Natural killer cell treated with Interleukin-12 subunit alpha and Interleukin-12 subunit beta and Interleukin-15 and Interleukin-18, amount 100 ng/mL, for 72 hours (primary cell): ENCODE data around the gene ZNF710. TPM values are rescaled to one million over a fixed set of nuclear protein-coding genes. Genes with fewer than 3 reads are reported as not detected.

Experiments
- ATAC-seq, 2 donors: fragments of 150-1000 bp; cut with Tn5 transposase in 1 of 2; sonication (Bioruptor Pico), chemical (Tn5 transposase) in 1 of 2; 2 replicates each; pipeline ENCODE4 v1.10.0; 2021
- DNase-seq: peaks from one replicate; pipeline ENCODE4 v3.0.0; 2022; ENCODE audit warnings: low spot score
- H3K27ac Mint-ChIP-seq, 2 donors: 1 replicate in 1 of 2; 2 replicates in 1 of 2; pipeline ENCODE4 v1.8.0; 2022; ENCODE audit warnings: mixed read lengths in 2 of 2, mild to moderate bottlenecking in 1 of 2, moderate library complexity in 1 of 2
- H3K27me3 Mint-ChIP-seq, 2 donors: 1 replicate in 1 of 2; 2 replicates in 1 of 2; pipeline ENCODE4 v1.8.0; 2022; ENCODE audit warnings: mixed read lengths in 2 of 2
- H3K36me3 Mint-ChIP-seq: one replicate; pipeline ENCODE4 v1.8.0; 2022; ENCODE audit warnings: mixed read lengths
- H3K4me1 Mint-ChIP-seq, 2 donors: 1 replicate in 1 of 2; 2 replicates in 1 of 2; pipeline ENCODE4 v1.8.0; 2022; ENCODE audit warnings: low read depth in 2 of 2, mixed read lengths in 2 of 2, mild to moderate bottlenecking in 1 of 2
- H3K4me3 Mint-ChIP-seq: one replicate; pipeline ENCODE4 v1.8.0; 2022; ENCODE audit warnings: mixed read lengths
- H3K9me3 Mint-ChIP-seq: 2 replicates; pipeline ENCODE4 v1.8.0; 2022; ENCODE audit warnings: mixed read lengths
- total RNA-seq, 2 donors: library from RNA; stranded (reverse); gene quantifications; one replicate each; pipeline ENCODE4 v1.2.3, GENCODE V29; 2022

The ZNF710 gene
- total RNA-seq, 2 donors from 2014 or later: 26.6 to 32.6 TPM

DNA sequence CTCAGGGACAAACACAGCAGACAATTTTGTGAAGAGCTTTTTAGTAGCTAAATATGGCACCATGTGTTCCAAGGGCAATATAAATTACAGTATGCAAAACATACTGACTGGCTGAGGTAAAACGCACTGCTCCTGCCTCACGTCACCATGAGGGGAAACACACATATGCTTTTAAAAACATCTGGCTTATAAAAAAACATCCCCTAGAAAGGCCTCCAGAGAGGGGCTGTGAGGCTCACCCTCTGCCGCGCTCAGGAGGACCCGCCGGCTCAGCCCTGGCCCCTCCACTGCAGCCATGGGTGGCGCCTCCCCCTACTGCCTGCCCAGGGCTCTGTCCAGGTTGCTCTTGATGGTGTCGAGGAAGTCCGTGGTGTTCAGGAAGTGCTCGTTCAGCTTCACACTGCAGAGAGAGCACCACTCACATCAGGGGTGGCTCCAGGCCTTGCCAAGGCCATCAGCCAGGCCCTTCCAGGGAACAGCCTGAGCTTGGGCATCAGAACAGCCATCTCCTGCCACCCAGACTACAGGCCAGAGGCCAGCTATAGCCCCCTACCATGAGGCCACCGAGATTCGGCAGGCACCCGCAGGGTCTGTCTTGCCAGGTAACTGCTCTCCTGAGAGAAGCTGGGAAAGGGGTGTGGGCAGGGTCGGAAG lies 83.0 kb downstream of the ZNF710 start:
- ATAC-seq (no peak), DNase-seq (no peak)
- Mint-ChIP-seq H3K9me3 (no peaks in the 10 kb centered on the region), H3K36me3 (no peaks in the 10 kb centered on the region), H3K27me3 (no peaks in the 10 kb centered on the region), H3K4me3 (no peak overlapping the region), H3K4me1 (peaks cover 4 to 16% of the 10 kb centered on the region in 2 donors), H3K27ac (no peak overlapping the region)

DNA sequence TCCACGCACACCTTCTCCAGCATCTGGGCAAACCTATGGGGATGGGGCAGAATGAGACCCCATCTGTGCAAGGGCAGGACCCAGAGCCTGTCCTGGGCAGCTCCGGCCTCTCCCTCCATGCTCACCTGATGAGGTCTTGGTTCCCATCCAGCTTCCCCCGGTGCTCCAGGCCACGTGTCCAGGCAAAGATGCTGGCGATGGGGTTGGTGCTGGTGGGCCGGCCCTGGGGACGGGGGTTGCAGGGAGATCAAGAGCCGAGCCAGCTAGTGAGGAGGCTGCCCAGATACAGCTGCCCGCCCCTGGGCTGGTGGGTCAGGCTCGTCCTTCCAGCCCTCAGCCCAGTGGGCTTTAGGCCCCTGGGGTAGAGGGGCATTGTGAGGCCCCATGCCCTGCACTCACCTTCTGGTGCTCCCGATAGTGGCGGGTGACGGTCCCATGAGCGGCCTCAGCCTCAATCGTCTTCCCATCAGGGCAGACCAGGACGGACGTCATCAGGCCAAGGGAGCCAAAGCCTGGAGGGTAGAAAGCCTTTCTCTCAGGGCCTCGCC lies 83.8 kb downstream of the ZNF710 start:
- H3K27ac Mint-ChIP-seq: no peak overlapping the region
- H3K4me3 Mint-ChIP-seq: no peak overlapping the region
- H3K4me1 Mint-ChIP-seq: peaks cover 4 to 19% of the 10 kb centered on the region in 2 donors
- DNase-seq (no peak), ATAC-seq (no peak)
- H3K9me3 Mint-ChIP-seq: no peaks in the 10 kb centered on the region
- H3K27me3 Mint-ChIP-seq: no peaks in the 10 kb centered on the region
- H3K36me3 Mint-ChIP-seq: no peaks in the 10 kb centered on the region

DNA sequence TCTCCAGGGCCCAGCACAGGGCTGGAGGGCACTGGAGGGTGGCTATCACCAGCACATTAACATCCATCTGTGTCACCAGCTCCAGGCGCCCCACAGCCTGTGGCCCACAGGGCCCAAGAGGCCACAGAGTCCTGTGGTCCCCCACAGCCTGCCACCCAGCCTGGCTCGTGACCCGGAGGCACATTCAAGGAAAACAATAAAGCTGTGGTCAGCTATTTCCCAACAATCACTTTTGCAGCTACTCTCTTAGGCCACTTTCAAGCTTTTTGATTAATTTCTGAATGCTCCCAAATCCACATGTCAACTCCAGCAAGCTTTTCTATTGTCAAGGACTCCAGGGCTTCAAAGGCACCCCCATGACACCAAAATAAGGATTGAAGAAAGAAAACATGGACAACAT lies 84.4 kb downstream of the ZNF710 start:
- ATAC-seq: no peak
- H3K4me3 Mint-ChIP-seq: no peak overlapping the region
- no peaks in the 10 kb centered on the region for H3K36me3 Mint-ChIP-seq
- no peak for DNase-seq
- H3K27ac Mint-ChIP-seq: peak overlapping the region; percentile 16 to 37
- H3K4me1 Mint-ChIP-seq: peaks cover 4 to 22% of the 10 kb centered on the region in 2 donors
- H3K27me3 Mint-ChIP-seq: no peaks in the 10 kb centered on the region
- no peaks in the 10 kb centered on the region for H3K9me3 Mint-ChIP-seq

DNA sequence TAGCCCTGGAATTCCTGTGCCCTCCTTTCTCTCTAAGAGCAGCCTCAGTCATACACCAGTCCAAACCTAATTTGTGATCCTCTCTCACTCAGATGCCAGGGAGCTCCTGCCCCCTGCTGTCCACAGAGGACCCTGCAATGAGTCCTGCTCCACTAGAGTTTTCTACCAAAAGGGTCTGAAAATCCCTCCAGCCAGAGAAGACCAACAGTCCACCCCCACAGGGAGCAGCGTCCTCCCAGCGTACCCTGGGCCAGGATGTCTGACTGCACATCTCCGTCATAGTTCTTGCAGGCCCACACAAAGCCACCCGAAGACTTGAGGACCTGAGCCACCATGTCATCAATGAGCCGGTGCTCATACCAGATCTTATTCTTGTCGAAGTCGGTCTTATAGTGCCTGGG lies 85.7 kb downstream of the ZNF710 start:
- peaks cover 4 to 27% of the 10 kb centered on the region in 2 donors for H3K4me1 Mint-ChIP-seq
- H3K27me3 Mint-ChIP-seq: no peaks in the 10 kb centered on the region
- ATAC-seq (peak; percentile 62 to 65), DNase-seq (no peak)
- H3K9me3 Mint-ChIP-seq: no peaks in the 10 kb centered on the region
- H3K36me3 Mint-ChIP-seq: no peaks in the 10 kb centered on the region
- H3K4me3 Mint-ChIP-seq: no peak overlapping the region
- peak overlapping the region; percentile 31 to 83 for H3K27ac Mint-ChIP-seq

DNA sequence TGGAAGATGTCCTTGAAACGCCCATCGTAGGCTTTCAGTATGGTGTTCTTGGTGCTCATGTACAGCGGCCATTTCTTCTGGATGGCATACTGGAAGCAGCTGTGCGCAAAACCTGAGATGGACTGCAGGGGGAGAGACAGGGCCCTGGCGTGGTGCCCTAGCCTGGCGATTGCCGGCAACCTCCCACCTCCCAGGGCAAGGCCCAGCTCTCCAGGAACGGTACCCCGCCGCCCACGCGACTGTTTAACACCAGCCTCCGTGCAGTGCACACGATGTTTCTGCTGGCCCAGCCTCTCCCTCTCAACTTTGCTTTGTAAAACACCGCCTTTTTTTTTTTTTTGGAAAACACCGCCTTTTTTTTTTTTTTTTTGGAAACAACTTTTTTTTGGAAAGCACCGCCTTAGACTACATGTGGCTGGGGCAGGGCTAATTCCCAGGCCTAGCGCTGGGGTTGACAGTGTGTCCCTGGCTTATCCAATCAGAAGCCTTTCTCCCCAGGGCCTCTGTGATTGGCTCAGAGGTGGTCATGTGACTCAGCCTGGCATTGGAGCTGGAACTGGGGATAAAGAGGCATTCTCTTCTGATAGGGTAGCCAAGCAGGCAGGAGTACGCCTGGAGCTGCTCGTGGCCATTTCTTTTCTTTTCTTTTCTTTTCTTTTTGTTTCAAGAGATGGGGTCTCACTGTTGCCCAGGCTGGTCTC lies 86.5 kb downstream of the ZNF710 start:
- H3K27ac Mint-ChIP-seq: peak overlapping the region in 1 of 2 donors; percentile 50
- H3K36me3 Mint-ChIP-seq: no peaks in the 10 kb centered on the region
- ATAC-seq (peak in 1 of 2 donors; percentile 29), DNase-seq (no peak)
- H3K4me1 Mint-ChIP-seq: peaks cover 4 to 30% of the 10 kb centered on the region in 2 donors
- no peaks in the 10 kb centered on the region for H3K27me3 Mint-ChIP-seq
- H3K4me3 Mint-ChIP-seq: no peak overlapping the region
- no peaks in the 10 kb centered on the region for H3K9me3 Mint-ChIP-seq

DNA sequence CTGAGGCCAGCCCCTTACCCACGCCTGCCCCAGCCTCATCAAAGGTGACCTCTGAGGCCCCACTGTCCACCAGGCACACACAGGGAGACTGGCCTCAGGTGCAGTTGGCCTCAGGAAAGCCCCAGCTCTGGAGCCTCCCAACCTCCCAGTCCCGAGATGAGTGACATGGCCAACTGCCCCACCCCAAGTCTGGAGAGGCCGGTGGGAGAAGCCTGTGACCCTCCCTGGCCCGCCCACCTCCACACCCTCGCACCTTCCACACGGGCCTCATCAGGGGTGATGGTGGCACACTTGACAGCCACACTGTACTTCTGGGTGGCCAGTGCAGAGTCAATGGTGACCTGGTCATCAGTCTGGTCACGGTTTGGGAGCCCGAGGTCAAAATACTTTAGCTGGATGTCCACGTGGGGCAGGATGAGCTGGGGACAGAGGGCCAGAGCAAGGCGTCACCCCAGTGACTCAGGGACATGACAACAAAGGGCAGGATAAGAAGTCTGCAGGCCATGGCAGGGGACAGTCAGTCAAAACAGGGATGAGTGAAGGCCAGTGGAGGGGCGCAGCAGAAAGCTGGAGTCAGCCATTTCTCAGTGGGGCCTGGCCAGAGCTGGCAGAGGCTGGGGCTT lies 89.2 kb downstream of the ZNF710 start:
- H3K36me3 Mint-ChIP-seq: no peaks in the 10 kb centered on the region
- ATAC-seq (no peak), DNase-seq (no peak)
- H3K27ac Mint-ChIP-seq: peak overlapping the region in 1 of 2 donors; percentile 39
- no peak overlapping the region for H3K4me3 Mint-ChIP-seq
- H3K4me1 Mint-ChIP-seq: peaks cover 17 to 46% of the 10 kb centered on the region in 2 donors
- H3K27me3 Mint-ChIP-seq: no peaks in the 10 kb centered on the region
- H3K9me3 Mint-ChIP-seq: no peaks in the 10 kb centered on the region

DNA sequence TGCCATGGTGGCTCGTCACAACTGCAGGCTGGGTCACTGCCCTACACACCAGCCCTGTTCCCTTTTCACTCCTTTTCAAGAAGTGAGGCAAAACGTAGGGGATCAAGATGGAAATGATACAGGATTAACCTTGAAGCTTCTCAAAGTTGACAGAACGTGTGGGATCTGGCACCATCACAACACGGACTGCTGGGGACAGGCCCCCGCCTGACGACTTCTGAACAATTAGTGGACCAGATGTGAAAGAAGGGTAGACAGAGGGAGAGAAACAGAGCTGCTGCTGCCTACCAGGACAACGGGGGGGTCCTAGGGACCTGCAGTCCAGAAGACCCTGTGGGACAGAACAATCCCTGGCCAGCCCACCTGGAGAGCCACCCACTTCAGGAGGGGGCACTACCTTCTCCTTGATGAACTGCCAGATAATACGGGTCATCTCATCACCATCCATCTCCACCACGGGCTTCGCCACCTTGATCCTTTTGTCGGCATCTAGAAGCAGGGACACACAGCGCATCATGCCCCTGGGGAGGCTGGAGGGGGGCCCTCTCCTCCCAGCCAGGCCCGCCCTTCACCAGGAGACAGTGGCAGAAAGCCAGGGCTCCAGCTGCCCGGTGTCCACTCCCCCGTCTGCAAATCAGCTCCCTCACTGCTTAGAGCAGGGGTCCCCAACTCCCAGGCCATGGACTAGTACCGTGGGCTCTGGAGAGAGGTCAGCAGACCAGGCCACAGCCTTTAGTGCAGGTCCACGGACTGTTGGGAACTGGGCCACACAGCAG lies 90.2 kb downstream of the ZNF710 start:
- Mint-ChIP-seq H3K27me3 (no peaks in the 10 kb centered on the region), H3K27ac (peak overlapping the region in 1 of 2 donors; percentile 39), H3K4me1 (peaks cover 27 to 50% of the 10 kb centered on the region in 2 donors), H3K9me3 (peaks cover 3% of the 10 kb centered on the region), H3K4me3 (no peak overlapping the region), H3K36me3 (peaks cover 6% of the 10 kb centered on the region)
- ATAC-seq (no peak), DNase-seq (peak; percentile 34)

DNA sequence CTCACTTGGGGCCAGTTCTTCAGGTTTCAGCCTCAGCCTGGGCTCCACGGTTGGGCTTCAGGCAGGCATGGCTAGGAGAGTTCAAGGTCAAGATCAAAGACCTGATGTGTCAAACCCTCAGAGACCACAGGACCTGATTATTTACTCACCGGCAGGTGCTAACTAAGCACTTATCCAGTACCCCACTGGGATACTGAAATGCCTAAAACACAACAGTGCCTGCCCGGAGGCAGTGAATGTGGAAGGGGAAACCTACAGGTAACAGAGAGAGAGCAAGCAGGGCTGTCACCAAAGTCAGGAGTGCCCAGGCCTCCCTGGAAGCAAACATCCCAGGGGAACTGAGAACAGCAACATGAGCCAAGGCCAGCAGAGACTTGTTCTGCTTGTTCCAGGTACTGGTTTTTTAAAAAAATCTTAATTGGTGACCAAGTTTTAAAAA lies 94.4 kb downstream of the ZNF710 start:
- Mint-ChIP-seq H3K4me1 (peaks cover 65 to 68% of the 10 kb centered on the region in 2 donors), H3K36me3 (peaks cover 12% of the 10 kb centered on the region), H3K27me3 (no peaks in the 10 kb centered on the region), H3K27ac (peak overlapping the region; percentile 84 to 90), H3K4me3 (peak overlapping the region; percentile 91), H3K9me3 (peaks cover 3% of the 10 kb centered on the region)
- DNase-seq: no peak
- ATAC-seq: peak in 1 of 2 donors; percentile 14

DNA sequence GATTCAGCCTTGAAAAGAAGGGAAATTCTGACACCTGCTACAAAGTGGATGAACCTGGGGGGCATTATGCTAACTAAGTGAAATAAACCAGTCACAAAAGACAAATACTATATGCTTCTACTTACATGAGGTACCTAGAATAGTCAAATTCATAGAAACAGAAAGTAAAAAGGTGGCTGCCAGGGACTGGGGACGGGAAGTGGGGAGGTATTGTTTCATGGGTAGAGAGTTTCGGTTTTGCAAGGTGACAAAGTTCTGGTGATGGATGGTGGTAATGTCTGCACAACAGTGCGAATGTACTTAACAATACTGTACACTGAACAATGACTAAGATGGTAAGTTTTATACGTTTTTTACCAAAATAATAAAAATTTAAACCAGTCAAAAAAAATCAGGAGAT lies 96.4 kb downstream of the ZNF710 start:
- H3K27me3 Mint-ChIP-seq: no peaks in the 10 kb centered on the region

DNA sequence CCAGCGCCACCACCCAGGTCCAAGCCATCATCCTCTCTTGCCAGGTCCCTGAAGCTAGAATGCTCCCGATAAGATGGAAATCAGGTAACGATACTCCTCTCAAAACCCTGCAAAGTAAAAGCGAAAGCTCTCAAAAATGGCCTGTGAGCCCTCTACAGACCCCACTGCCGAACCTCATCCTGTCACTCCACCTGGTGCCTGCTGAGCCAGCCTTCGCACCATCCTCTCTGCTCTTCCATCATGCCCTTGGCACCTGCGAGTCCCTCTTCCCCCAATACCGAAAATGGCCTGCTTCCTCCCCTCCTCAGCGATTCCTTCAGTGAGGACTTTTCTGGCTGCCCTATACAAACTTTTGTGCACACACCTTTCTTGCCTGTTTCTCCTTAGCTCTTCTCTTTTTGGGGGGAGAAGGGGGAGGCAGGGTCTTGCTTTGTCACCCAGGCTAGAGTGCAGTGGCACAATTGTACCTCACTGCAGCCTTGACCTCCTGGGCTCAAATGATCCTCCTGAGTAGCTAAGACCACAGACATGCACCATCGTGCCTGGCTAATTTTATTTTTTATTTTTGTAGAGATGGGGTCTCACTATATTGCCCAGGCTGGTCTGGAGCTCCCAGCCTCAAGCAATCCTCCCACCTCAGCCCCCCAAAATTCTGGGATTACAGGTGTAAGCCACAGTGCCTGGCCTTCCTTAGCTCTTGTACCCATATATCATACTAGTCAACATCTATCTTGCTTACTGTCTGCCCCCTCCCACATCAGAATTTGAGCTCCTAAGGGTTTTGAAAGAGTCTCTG lies 98.1 kb downstream of the ZNF710 start:
- Mint-ChIP-seq H3K36me3 (peaks cover 12% of the 10 kb centered on the region), H3K27me3 (no peaks in the 10 kb centered on the region), H3K27ac (peak overlapping the region; percentile 84 to 90), H3K9me3 (peaks cover 3% of the 10 kb centered on the region), H3K4me1 (peaks cover 68 to 79% of the 10 kb centered on the region in 2 donors), H3K4me3 (peak overlapping the region; percentile 91)
- ATAC-seq (peak in 1 of 2 donors; percentile 28), DNase-seq (no peak)

More for the DNA sequence above, 96.4 kb downstream of the ZNF710 start:
- peak; percentile 87 for DNase-seq
- H3K9me3 Mint-ChIP-seq: peaks cover 3% of the 10 kb centered on the region
- peak; percentile 84 to 85 for ATAC-seq
- H3K27ac Mint-ChIP-seq: peak overlapping the region; percentile 84 to 90
- H3K36me3 Mint-ChIP-seq: peaks cover 12% of the 10 kb centered on the region
- H3K4me1 Mint-ChIP-seq: peaks cover 68 to 75% of the 10 kb centered on the region in 2 donors
- H3K4me3 Mint-ChIP-seq: peak overlapping the region; percentile 91

DNA sequence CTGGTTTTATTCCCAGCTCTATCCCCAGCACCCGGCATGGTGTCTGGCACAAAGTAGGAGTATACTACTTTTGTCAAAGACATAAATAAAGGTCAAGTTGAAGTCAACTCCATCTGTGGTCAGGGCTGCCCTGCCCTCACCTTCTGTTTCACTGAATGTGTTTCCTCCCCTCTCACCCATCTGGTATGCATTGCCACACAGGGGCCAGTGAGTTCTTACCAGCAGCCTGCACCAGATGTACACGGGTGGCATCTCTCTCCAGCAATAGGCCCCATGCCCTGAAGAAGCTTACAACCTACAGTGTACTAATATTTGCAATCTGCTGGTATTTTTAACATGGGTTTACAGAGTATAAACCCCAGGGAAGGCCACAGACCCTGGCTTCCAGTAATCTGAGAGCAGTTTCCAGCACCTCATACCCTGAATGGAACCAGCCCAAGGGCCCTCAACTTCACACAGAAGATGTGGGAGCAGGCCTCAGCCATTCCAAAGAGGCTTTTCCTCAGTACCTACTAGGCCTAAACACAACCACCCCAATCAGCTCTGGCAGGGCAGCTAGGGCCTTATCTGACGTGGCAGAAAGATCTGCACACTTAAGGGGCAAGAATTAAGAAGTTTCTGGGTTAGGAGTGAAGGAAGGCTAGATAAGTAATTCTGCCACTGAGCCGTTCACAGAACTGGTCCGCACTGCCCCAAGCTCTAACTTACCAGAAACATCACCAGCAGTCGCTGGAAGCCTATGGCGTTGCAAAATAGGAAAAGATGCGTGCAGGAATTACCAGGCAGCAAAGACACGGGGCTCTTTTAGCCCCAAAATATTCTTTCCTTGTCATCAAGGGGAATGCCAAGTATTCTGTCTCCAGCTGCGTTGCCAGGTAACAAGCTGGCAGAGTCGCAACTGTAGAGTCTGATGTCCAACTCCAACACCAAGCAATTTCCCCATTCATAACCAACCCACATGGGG lies 99.0 kb downstream of the ZNF710 start:
- peaks cover 61 to 72% of the 10 kb centered on the region in 2 donors for H3K4me1 Mint-ChIP-seq
- H3K36me3 Mint-ChIP-seq: peaks cover 12% of the 10 kb centered on the region
- no peaks in the 10 kb centered on the region for H3K27me3 Mint-ChIP-seq
- H3K27ac Mint-ChIP-seq: peak overlapping the region; percentile 84 to 90
- peaks cover 3% of the 10 kb centered on the region for H3K9me3 Mint-ChIP-seq
- DNase-seq (no peak), ATAC-seq (no peak)
- H3K4me3 Mint-ChIP-seq: peak overlapping the region; percentile 91
